Sigmoid colon (tissue), 7 donors: ENCODE data around the gene TMEM132D. TPM values are rescaled to one million over a fixed set of nuclear protein-coding genes. Genes with fewer than 3 reads are reported as not detected.

Experiments used
- DNase-seq: peaks from one replicate; pipeline ENCODE4 v3.0.0-alpha.2; 2019
- H3K27ac ChIP-seq, 4 donors: fragments of 200-600 bp; sonication (generic); one replicate each; pipeline ENCODE4 v1.5.1; 2016 to 2019; ENCODE audit warnings: mild to moderate bottlenecking in 1 of 4
- H3K27me3 ChIP-seq, 3 donors: fragments of 200-600 bp; sonication (generic); one replicate each; pipeline ENCODE4 v1.5.1; 2019; ENCODE audit warnings: mild to moderate bottlenecking in 1 of 3
- H3K36me3 ChIP-seq, 4 donors: fragments of 200-600 bp; sonication (generic); one replicate each; pipeline ENCODE4 v1.5.1; 2016 to 2019
- H3K4me1 ChIP-seq, 4 donors: fragments of 200-600 bp; sonication (generic); one replicate each; pipeline ENCODE4 v1.5.1; 2017 to 2019
- H3K4me3 ChIP-seq, 4 donors: fragments of 200-600 bp; sonication (generic); one replicate each; pipeline ENCODE4 v1.5.1; 2017 to 2019; ENCODE audit warnings: mild to moderate bottlenecking in 2 of 4, moderate library complexity in 1 of 4
- H3K9me3 ChIP-seq, 4 donors: fragments of 200-600 bp in 3 of 4; sonication (generic) in 3 of 4; one replicate each; pipeline versions ENCODE4 v1.5.1 to v1.6.1; 2013 to 2019
- CTCF ChIP-seq, 4 experiments: fragments of 450-650 bp in 3 of 4; fragments of 200-600 bp in 1 of 4; IDR thresholded peaks; one replicate each; pipeline ENCODE4 v1.5.1; 2016 to 2019; ENCODE audit warnings: antibody characterized with exemption in 4 of 4, mild to moderate bottlenecking in 3 of 4, moderate library complexity in 2 of 4
- EP300 ChIP-seq, 4 donors: sonication (generic); formaldehyde crosslinking; IDR thresholded peaks; one replicate each; pipeline ENCODE4 v1.6.1; 2017; ENCODE audit warnings: antibody characterized with exemption in 4 of 4
- POLR2A ChIP-seq, 2 donors: fragments of 450-650 bp; IDR thresholded peaks; one replicate each; pipeline ENCODE4 v1.6.1; 2016; ENCODE audit warnings: antibody characterized with exemption in 2 of 2, mild to moderate bottlenecking in 2 of 2, moderate library complexity in 2 of 2
- POLR2AphosphoS5 ChIP-seq, 4 donors: sonication (generic); formaldehyde crosslinking; IDR thresholded peaks; one replicate each; pipeline ENCODE4 v1.6.1; 2017; ENCODE audit warnings: antibody characterized with exemption in 4 of 4
- WGBS, 2 donors: extraction: QIAGEN DNeasy Blood & Tissue Kit; methylation state at CpG; one replicate each; pipeline ENCODE4 v1.1.7; 2013; 5-methylcytosine and 5-hydroxymethylcytosine counted together
- intact Hi-C: fragments of 100-400 bp; cut with DNase I; formaldehyde crosslinking; loops from one replicate; pipeline ENCODE4 v1.15.1; 2023
- polyA plus RNA-seq, 3 donors: library from polyadenylated mRNA; stranded (reverse); fragments of 200-250 nt; gene quantifications; one replicate each; pipeline ENCODE4 v1.2.3, GENCODE V29; 2013
- total RNA-seq, 4 donors: library from RNA; depleted of rRNA; stranded (reverse); fragments of >200 nt; gene quantifications; one replicate each; pipeline ENCODE4 v1.1.0, GENCODE V29; 2016
- donor health status: healthy with polysubstance abuse.
- donor health status: Bipolar disorder and iron deficiency.
- donor health status: healthy.

TMEM132D gene
- total and polyA plus RNA-seq, 7 donors, result under 0.01 to 0.03 (median under 0.01) TPM; not detected in 3

GRCh38 chr12:129136694-129137325, 767.0 kb downstream of the TMEM132D start:
- no peak for DNase-seq
- no peaks in the 10 kb centered on the region for H3K27me3 ChIP-seq
- H3K4me3 ChIP-seq, result no peak overlapping the region
- intact Hi-C loops, result no loop called here
- H3K36me3 ChIP-seq, result no peaks in the 10 kb centered on the region
- no peak overlapping the region for H3K27ac ChIP-seq
- H3K9me3 ChIP-seq, result peaks cover 0 to 3% (median 0%) of the 10 kb centered on the region in 4 donors
- TF ChIP-seq POLR2AphosphoS5 (IDR thresholded peaks at IDR 0.05), result no peak
- TF ChIP-seq EP300 (IDR thresholded peaks at IDR 0.05), result no peak
- TF ChIP-seq POLR2A (IDR thresholded peaks at IDR 0.05), result no peak
- TF ChIP-seq CTCF (IDR thresholded peaks at IDR 0.05), result no peak
- WGBS, 2 donors, result 94% methylated on average over 3 of the region's 3 CpGs
- no peaks in the 10 kb centered on the region for H3K4me1 ChIP-seq

GRCh38 chr12:129127771-129128170, 776.1 kb downstream of the TMEM132D start:
- WGBS, 2 donors, result 81 to 89% methylated on average over 12 of the region's 12 CpGs
- Histone ChIP-seq H3K36me3 (no peaks in the 10 kb centered on the region), H3K4me1 (no peaks in the 10 kb centered on the region), H3K9me3 (no peaks in the 10 kb centered on the region), H3K27ac (no peak overlapping the region), H3K4me3 (no peak overlapping the region), H3K27me3 (no peaks in the 10 kb centered on the region)
- no peak for DNase-seq
- intact Hi-C loops, result no loop called here
- TF ChIP-seq POLR2AphosphoS5 (IDR thresholded peaks at IDR 0.05), result no peak
- TF ChIP-seq EP300 (IDR thresholded peaks at IDR 0.05), result no peak
- TF ChIP-seq CTCF (IDR thresholded peaks at IDR 0.05), result no peak
- no peak for TF ChIP-seq POLR2A (IDR thresholded peaks at IDR 0.05)

GRCh38 chr12:129127211-129127610, 776.6 kb downstream of the TMEM132D start:
- no peaks in the 10 kb centered on the region for H3K36me3 ChIP-seq
- intact Hi-C loops, result no loop called here
- no peak overlapping the region for H3K4me3 ChIP-seq
- H3K4me1 ChIP-seq, result no peaks in the 10 kb centered on the region
- H3K9me3 ChIP-seq, result no peaks in the 10 kb centered on the region
- no peak overlapping the region for H3K27ac ChIP-seq
- no peaks in the 10 kb centered on the region for H3K27me3 ChIP-seq
- no peak for DNase-seq
- TF ChIP-seq EP300 (IDR thresholded peaks at IDR 0.05) (no peak), POLR2A (IDR thresholded peaks at IDR 0.05) (no peak), POLR2AphosphoS5 (IDR thresholded peaks at IDR 0.05) (no peak), CTCF (IDR thresholded peaks at IDR 0.05) (no peak)
- 81 to 82% methylated on average over 9 of the region's 9 CpGs for WGBS, 2 donors

DNA sequence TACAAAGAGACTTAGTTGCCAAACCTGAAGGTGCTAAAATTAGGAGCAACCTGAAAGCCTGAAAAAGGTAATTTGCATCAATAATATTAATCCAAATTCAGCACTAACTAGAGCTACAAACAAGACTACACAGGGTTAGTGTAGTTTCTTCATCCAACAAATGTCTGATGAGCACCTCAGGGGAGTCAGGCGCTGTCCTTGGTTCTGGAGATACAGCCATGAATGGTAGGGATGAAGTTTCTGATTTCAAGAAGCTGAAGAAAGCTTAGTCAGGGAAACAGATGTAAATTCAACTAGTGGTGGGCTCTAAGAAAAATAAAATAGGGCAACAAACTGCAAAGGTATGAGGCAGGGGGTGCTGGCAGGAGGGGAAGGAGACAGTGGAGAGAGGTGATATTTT, 784.3 kb downstream of the TMEM132D start:
- Histone ChIP-seq H3K9me3 (peaks cover 0 to 5% (median 1%) of the 10 kb centered on the region in 4 donors), H3K36me3 (no peaks in the 10 kb centered on the region), H3K4me1 (no peaks in the 10 kb centered on the region), H3K27ac (no peak overlapping the region), H3K27me3 (no peaks in the 10 kb centered on the region), H3K4me3 (no peak overlapping the region)
- no peak for DNase-seq
- no peak for TF ChIP-seq POLR2A (IDR thresholded peaks at IDR 0.05)
- 76 to 77% methylated on average over 1 of the region's 1 CpG for WGBS, 2 donors
- intact Hi-C loops, result no loop called here

- no peaks in the 10 kb centered on the region for H3K27me3 ChIP-seq
- intact Hi-C loops, result no loop called here
- no peaks in the 10 kb centered on the region for H3K36me3 ChIP-seq
- peaks cover 0 to 5% (median 1%) of the 10 kb centered on the region in 4 donors for H3K9me3 ChIP-seq
- no peak for TF ChIP-seq EP300 (IDR thresholded peaks at IDR 0.05)
- TF ChIP-seq POLR2AphosphoS5 (IDR thresholded peaks at IDR 0.05), result no peak
- TF ChIP-seq POLR2A (IDR thresholded peaks at IDR 0.05), result no peak
- TF ChIP-seq CTCF (IDR thresholded peaks at IDR 0.05), result no peak
- H3K27ac ChIP-seq, result no peak overlapping the region
- DNase-seq, result no peak
- 75 to 87% methylated on average over 5 of the region's 5 CpGs for WGBS, 2 donors
- no peak overlapping the region for H3K4me3 ChIP-seq
- no peaks in the 10 kb centered on the region for H3K4me1 ChIP-seq
Observed at GRCh38 chr12:129115558-129115957, 788.3 kb downstream of the TMEM132D start.
